Mucosa of gallbladder (tissue), 1 donor: Measurements from ENCODE around the gene SCGB1A1. TPM values are rescaled to one million over a fixed set of nuclear protein-coding genes. Genes with fewer than 3 reads are reported as not detected.

Experiments used
- total RNA-seq: library from RNA; stranded (reverse); gene quantifications from one replicate; pipeline ENCODE4 v1.2.1, GENCODE V29; 2021
- donor health status: DM: no; HTN: no; CAD: no.

Gene SCGB1A1
- total RNA-seq, 1 donor from 2014 or later: 2.7 TPM

Other genes starting within 250 kb of the SCGB1A1 start
- not detected for gene SCGB1D1, start 228.8 kb upstream of the SCGB1A1 start, total RNA-seq
- 29.1 TPM for gene SCGB2A1, start 210.4 kb upstream of the SCGB1A1 start, total RNA-seq
- not detected for gene SCGB1D2, start 176.8 kb upstream of the SCGB1A1 start, total RNA-seq
- gene SCGB2A2, start 148.9 kb upstream of the SCGB1A1 start, total RNA-seq: not detected
- not detected for gene SCGB1D4, start 120.0 kb upstream of the SCGB1A1 start, total RNA-seq
- gene ASRGL1, start 81.6 kb upstream of the SCGB1A1 start, total RNA-seq: 110 TPM
- 549 TPM for gene AHNAK, start 127.8 kb downstream of the SCGB1A1 start, total RNA-seq
- 1,062 TPM for gene EEF1G, start 154.9 kb downstream of the SCGB1A1 start, total RNA-seq
- gene TUT1, start 172.5 kb downstream of the SCGB1A1 start, total RNA-seq: 26.2 TPM
- gene MTA2, start 182.8 kb downstream of the SCGB1A1 start, total RNA-seq: 87.6 TPM
- 66.1 TPM for gene EML3, start 193.7 kb downstream of the SCGB1A1 start, total RNA-seq
- gene ROM1, start 194.2 kb downstream of the SCGB1A1 start, total RNA-seq: 9.9 TPM
- gene B3GAT3, start 203.0 kb downstream of the SCGB1A1 start, total RNA-seq: 60.7 TPM
- 266 TPM for gene GANAB, start 227.6 kb downstream of the SCGB1A1 start, total RNA-seq
- 23.7 TPM for gene INTS5, start 234.3 kb downstream of the SCGB1A1 start, total RNA-seq
- gene C11orf98, start 246.2 kb downstream of the SCGB1A1 start, total RNA-seq: 50.8 TPM
- gene CSKMT, start 246.3 kb downstream of the SCGB1A1 start, total RNA-seq: 10.6 TPM